ENCODE data around the gene PARK7.
"Not testable (repeated sequence)": the region's sequence is repeated elsewhere in the genome, so short reads cannot be mapped to it uniquely, and the experiment has no call there.

The PARK7 gene

GRCh38 chr1:7948960-7949359, 12.6 kb upstream of the PARK7 start:
- DNase-seq: no peak

- not testable (repeated sequence) for DNase-seq
Measured at GRCh38 chr1:7952791-7953190, 8.7 kb upstream of the PARK7 start.

GRCh38 chr1:7953850-7954609, 7.5 kb upstream of the PARK7 start:
- peak; percentile 57 for DNase-seq

GRCh38 chr1:7954683-7955082, 6.8 kb upstream of the PARK7 start:
- no peak for DNase-seq

DNA sequence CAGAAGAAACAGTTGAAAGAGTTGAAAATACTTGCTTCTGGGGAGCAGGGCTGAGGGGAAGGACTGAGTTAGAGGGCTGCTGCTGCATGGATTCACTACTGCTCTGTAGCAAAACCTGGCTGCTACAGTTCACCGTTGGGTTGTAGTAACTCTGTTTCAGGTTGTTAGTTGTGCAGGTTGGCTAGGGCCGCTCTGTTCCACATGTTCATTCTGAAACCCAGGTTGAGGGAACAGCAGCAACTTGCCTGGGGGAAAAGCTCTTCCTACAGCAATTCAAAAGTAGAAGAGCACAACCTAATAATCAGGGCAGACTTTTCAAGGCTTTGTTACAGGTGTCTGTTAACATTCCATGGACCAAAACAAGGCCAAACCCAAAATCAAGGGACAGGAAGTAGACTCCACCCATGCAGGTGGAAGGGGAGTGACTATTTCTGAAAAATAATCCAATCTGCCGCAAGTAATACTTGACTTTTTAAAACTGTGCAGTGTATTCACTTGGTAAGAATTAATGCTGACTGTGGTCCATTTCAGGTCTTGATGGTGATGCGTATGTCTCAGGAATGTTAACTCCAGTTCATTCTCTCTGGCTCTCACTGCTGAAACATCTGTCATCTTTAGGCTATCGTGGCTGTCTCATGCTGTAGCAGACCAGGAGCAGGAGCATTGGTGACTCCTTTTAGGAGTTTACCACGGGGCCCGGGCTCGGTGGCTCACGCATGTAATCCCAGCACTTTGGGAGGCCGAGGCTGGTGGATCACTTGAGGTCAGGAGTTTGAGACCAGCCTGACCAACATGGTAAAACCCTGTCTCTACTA, 5.1 kb upstream of the PARK7 start:
- no peak for DNase-seq

DNA sequence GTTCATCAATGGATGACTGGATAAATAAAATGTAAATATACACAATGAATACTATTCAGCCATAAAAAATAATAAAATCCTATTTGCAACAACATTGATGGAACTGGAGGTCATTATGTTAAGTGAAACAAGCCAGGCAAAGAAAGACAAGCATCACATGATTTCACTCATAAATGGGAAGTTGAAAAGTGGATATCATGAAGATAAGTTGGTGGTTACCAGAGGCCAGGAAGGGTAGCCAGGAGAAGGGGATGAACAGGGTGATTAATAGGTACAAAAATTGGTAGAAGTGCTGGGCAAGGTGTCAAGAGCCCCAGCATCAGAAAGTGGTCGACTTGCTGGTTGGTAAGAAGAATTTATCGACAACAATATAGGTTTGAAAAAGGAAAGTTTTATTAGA, 1.3 kb upstream of the PARK7 start:
- no peak for DNase-seq

- DNase-seq: no peak
Measured at GRCh38 chr1:7960867-7961215, 670 bp upstream of the PARK7 start.

DNA sequence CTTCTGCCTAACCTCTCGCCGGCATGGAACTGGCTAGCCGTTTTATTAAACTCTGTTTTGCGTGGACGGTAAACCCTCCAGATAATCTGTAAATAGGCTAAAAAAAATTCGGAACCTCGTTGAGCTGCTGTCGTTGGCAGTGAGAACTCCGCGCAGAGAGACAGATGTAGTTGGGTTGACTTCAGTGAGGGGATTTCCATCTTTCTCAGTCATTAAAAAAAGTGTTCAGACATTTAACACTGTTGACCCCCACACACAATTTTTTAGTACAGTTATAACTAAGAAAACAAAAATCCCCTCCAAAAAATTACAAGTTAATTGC, 464 bp downstream of the PARK7 start:
- DNase-seq: no peak

DNA sequence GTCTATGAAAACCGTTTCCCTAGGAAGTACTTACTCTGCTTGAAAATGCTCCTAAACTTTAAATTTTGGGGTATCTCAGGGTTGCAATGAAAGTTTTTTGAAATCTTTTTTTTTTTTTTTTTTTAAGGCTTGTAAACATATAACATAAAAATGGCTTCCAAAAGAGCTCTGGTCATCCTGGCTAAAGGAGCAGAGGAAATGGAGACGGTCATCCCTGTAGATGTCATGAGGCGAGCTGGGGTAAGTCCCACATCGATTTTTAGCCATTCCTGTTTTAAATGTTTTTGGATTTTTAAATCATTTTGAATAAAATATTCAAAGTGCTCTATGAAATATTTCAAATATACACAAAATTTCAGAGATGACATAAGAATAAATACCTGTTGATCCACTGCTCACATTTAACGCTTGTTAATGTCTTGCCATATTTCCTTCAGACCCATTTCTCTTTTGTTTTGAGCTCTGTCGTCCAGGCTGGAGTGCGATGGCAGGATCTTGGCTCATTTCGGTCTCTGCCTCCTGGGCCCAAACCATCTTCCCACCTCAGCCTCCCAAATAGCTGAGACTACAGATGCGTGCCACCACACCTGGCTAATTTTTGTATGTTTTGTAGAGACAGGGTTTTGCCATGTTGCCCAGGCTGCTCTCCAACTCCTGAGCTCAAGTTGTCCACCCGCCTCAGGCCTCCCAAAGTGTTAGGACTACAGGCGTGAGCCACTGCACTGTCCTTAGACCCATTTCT, 1.3 kb downstream of the PARK7 start:
- no peak for DNase-seq

DNA sequence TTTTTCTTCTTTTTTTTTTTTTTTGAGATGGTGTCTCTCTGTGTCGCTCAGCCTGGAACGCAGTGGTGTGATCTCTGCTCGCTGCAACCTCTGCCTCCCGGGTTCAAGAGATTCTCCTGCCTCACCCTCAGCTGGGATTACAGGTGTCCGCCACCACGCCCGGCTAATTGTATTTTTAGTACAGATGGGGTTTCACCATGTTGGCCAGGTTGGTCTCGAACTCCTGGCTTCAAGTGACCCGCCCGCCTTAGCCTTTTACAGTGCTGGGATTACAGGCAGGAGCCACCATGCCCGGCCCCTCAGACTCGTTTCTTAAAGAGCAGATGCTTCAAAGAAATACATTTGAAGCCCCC, 1.8 kb downstream of the PARK7 start:
- not testable (repeated sequence) for DNase-seq

- DNase-seq: not testable (repeated sequence)
Measured at GRCh38 chr1:7963841-7964240, 2.3 kb downstream of the PARK7 start.

GRCh38 chr1:7964476-7964875, 3.0 kb downstream of the PARK7 start:
- no peak for DNase-seq

GRCh38 chr1:7967196-7967595, 5.7 kb downstream of the PARK7 start:
- DNase-seq: peak; percentile 18

GRCh38 chr1:7967651-7968050, 6.1 kb downstream of the PARK7 start:
- no peak for DNase-seq

DNA sequence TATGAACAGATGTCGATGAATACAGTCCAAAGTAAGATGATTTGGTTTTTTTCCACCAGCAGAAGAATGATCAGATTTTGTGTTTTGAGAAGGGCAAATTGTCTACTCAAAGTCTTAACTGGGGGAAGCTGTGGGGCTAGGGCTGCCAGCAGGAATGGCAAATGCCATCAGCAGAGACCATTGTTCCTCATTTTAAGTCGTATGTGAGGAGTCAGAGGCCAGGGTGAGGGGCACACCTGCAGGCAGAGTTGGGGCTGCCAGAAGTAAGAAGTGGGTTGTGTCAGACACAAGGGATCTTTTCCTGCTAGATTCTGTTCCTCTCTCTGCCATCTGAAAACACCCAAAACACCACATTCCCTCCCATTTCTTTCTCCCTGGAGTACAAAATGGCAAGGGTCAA, 8.7 kb downstream of the PARK7 start:
- no peak for DNase-seq

GRCh38 chr1:7971024-7971423, 9.5 kb downstream of the PARK7 start:
- DNase-seq: no peak

DNA sequence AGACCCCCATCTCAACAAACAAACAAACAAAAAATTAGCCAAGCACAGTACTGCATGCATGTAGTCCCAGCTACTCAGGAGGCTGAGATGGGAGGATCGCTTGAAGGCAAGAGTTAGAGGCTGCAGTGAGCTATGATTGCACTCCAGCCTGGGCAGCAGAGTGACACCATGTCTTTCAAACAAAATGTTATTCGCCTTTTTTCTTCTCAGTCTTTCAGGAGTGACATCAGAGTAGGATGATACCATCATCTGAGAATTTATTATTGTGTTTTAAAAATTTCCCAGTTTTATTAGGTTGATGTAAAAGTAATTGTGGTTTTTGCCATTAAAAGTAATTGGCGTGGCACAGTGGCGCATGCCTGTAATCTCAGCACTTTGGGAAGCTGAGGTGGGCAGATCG, 10.8 kb downstream of the PARK7 start:
- no peak for DNase-seq

DNA sequence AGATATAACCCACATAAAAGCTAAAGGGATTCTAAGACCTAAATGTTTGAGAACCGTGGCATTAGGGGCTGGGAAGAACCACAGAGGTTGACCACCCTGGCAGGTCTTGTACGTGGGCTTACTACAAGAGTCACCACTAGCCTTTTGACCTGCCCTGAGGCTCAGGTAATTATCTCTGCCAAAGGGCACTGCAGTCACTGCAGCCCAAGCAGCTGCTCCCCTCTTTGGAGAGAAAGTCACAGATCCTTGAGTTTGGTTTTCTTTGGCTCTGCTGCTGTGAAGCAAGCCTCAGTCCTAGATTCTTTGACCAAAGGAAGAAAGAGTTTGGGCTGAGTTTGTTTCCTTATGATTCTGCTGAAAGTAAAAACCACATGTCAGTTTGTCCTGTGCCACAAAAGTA, 11.6 kb downstream of the PARK7 start:
- no peak for DNase-seq

DNA sequence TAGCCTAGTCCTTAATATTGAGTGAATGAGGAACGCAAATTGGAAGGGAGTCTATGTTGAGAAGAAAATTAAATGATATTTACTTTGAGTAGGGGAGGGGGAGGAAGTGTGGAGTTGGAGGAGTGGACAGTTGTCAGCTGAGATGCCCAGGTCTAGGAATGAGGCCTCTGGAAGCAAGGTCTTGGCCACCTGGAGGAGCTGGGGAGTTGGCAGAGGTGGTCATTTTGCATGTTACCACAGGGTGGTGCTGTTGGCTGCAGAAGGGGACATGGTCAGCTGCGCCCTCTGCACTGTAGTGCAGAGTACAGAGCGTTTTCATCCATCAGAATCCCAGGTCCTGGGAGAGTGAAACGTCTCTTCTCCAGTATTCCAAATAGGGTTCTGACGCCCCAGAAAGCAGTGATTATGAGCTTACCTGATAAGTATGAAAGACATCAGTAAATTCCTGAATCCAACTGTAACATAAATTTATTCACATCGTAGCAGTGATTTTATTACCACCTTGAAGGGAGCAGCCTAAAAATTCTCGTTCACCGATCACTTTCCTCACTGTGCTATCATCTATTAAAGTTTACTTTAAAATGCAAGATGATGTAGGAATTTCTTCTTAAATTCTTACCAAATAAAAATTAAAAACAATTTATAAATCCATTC, 13.8 kb downstream of the PARK7 start:
- DNase-seq: peak; percentile 36

DNA sequence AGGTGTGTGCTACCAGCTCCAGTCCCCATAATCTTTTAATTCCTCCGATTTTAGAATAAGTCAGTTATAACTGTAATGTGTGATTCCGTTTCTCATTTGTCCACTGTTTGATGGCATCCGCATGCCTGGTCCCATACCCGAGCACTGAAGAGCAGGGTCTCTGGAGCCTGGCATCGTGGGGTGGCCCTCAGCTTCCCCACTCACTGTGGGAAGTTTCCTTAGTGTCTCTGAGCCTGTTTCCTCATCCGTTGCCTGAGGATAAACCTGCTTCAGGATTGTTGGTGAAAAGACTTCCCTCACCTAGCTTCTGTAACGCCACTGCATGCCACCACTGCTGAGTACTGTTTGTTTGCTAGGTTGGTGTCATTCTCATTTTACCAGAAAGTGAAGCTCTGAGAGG, 19.5 kb downstream of the PARK7 start:
- DNase-seq: no peak

DNA sequence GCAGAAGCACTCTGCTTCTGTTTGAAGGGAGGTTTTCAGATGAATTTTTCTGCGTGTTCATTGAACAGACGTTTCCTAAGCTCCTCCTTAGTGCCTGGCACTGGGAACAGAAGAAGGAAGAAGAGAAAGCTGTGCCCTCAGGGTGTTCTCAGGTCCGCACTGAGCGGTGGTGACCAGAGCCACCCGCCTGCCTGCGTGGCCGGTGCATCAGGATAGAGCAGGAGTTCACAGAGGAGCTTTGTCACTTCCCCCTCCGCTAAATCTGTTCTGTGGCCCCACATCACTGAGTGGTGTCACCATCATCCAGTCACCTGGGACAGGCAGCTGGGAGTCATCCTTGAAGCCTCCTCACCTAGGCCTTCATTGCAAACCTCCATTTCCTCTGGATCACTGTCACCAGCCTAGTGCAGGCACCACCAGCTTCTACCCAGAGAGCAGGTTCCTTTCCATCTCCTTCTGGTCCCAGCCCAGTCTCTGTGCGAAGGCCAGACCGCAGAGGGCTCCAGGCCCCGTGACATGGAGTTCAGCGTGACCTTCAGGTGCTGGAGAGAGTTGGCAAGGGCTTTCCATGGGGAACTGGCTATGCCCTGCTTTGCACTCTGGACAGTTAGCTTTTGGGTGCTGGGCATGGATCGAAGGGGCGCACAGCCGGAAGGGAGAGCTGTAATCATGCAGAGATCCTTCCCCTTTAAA, 21.7 kb downstream of the PARK7 start:
- DNase-seq: no peak

DNA sequence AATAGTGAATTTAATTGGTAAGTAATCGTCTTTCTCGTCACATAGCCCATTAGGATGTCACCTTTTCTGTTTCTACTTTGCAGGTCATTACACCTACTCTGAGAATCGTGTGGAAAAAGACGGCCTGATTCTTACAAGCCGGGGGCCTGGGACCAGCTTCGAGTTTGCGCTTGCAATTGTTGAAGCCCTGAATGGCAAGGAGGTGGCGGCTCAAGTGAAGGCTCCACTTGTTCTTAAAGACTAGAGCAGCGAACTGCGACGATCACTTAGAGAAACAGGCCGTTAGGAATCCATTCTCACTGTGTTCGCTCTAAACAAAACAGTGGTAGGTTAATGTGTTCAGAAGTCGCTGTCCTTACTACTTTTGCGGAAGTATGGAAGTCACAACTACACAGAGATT, 23.3 kb downstream of the PARK7 start:
- no peak for DNase-seq
